ENCODE measurements around the gene PLVAP. TPM values are rescaled to one million over a fixed set of nuclear protein-coding genes. Genes with fewer than 3 reads are reported as not detected.

PLVAP gene
- total RNA-seq, 2 donors from 2014 or later: 48.3 to 83.7 TPM

DNA sequence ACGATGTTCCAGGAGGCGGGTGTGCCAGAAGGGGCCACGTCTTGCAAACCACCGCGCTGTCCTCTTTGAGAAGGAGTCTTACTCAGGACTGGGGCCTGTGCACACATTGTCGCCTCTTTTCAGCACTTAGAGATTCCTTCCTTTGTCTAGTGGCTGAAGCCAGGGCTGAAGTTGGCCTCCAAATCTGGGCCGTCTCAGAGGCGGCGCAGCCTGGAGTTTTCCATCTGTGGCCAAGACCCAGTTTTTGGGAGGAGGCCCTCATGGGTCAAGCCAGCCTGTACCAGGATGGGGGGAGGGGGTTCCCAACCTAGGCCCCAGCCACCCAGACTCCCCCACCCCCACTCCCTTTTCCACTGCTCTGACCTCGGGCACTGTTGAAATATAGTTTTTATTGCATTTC is 54.3 kb downstream of the PLVAP start:
- Histone ChIP-seq H3K4me3 (no peak overlapping the region), H3K9me3 (no peaks in the 10 kb centered on the region), H3K36me3 (peaks cover 25% of the 10 kb centered on the region), H3K4me1 (peaks cover 0 to 20% of the 10 kb centered on the region in 2 donors), H3K27ac (no peak overlapping the region), H3K27me3 (no peaks in the 10 kb centered on the region)
- TF ChIP-seq, protein P1, sequence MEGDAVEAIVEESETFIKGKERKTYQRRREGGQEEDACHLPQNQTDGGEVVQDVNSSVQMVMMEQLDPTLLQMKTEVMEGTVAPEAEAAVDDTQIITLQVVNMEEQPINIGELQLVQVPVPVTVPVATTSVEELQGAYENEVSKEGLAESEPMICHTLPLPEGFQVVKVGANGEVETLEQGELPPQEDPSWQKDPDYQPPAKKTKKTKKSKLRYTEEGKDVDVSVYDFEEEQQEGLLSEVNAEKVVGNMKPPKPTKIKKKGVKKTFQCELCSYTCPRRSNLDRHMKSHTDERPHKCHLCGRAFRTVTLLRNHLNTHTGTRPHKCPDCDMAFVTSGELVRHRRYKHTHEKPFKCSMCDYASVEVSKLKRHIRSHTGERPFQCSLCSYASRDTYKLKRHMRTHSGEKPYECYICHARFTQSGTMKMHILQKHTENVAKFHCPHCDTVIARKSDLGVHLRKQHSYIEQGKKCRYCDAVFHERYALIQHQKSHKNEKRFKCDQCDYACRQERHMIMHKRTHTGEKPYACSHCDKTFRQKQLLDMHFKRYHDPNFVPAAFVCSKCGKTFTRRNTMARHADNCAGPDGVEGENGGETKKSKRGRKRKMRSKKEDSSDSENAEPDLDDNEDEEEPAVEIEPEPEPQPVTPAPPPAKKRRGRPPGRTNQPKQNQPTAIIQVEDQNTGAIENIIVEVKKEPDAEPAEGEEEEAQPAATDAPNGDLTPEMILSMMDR (IDR thresholded peaks at IDR 0.05): no peak
- no peak for DNase-seq (ENCODE audit: low spot score)

DNA sequence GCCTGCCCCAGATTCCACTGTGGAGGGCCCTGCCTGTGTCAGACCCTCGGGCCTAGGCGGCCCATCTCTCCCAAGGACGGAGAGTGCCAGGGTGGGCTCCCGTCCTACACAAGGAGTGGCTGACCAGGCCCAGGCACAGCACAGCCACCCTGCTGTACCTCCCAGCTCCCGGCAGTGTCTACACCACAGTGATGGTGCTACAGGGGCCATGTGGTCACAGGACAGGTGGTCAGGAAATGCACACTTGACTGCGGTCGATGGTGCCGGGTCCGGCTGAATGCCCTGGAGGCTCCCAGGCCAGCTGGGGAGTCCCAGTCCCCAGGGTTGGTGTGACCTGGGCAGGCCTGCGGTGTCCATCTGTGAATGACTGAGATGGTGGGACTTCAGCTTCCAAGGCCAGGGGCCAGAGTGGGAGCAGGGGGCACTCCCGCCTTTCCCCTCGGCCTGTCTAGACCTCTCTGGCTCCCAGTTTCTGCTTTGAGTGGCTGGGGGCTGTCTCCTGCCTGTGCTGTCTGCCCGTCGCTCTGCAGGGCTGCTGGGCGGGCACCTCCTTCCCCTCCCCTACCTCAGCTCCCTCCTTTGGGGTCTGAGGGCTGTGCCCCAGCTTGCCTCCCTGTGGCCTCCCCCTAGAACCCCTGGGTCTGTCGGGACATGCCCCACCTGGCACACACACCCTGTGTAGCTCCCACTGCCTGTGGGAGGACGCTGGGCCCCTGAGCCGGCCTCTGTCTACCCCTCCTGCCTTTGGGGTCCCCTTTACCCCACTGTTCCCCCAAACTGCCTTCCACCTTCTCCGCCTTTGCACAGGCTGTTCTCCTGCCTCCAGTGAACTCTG is 55.3 kb downstream of the PLVAP start:
- Histone ChIP-seq H3K4me1 (peaks cover 0 to 20% of the 10 kb centered on the region in 2 donors), H3K9me3 (no peaks in the 10 kb centered on the region), H3K27me3 (no peaks in the 10 kb centered on the region), H3K27ac (no peak overlapping the region), H3K4me3 (no peak overlapping the region), H3K36me3 (peaks cover 25% of the 10 kb centered on the region)
- TF ChIP-seq, protein P1 (IDR thresholded peaks at IDR 0.05): no peak
- DNase-seq (ENCODE audit: low spot score): no peak

GRCh38 chr19:17320435-17320834 is 56.7 kb downstream of the PLVAP start:
- no peaks in the 10 kb centered on the region for H3K9me3 ChIP-seq
- no peaks in the 10 kb centered on the region for H3K27me3 ChIP-seq
- no peak overlapping the region for H3K27ac ChIP-seq
- peaks cover 0 to 14% of the 10 kb centered on the region in 2 donors for H3K4me1 ChIP-seq
- TF ChIP-seq, protein P1 (IDR thresholded peaks at IDR 0.05): no peak
- H3K4me3 ChIP-seq: no peak overlapping the region
- peaks cover 34% of the 10 kb centered on the region for H3K36me3 ChIP-seq
- no peak for DNase-seq (ENCODE audit: low spot score)

DNA sequence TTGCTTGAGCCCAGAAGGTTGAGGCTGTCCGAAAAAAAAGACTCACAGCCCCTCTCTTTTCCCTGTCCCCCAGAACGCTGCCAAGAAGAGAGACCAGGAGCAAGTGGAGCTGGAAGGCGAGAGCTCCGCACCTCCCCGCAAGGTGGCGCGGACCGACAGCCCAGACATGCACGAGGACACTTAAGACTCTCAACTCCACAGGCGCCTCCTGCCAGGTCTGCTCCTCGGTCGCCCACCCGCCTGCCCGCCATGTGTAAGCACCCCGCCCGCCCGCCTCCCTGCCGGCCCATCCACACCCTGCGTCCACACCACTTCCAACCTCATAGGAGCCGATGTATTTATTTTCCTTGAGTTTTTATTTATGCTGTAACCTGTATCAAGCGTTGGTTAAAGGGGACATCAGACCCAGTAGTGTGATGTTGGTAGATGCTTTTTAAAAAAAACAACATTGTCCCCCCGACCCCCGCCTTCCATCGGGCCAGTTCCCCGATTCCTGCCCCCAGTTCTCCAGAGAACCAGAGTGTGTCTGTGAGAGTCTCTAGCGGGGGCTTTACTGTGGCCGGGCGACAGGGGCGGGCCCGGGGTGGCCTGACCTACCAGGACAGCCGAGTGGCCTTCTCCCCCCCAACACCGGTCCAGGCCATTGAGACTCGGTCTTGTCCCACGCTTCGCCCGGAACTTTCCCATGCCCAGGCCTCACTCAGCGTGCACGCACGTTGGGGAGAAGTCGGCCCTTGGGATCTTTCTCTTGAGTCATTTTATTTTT is 57.5 kb downstream of the PLVAP start:
- no peaks in the 10 kb centered on the region for H3K9me3 ChIP-seq
- no peak overlapping the region for H3K27ac ChIP-seq
- H3K4me1 ChIP-seq: peaks cover 0 to 8% of the 10 kb centered on the region in 2 donors
- no peaks in the 10 kb centered on the region for H3K27me3 ChIP-seq
- TF ChIP-seq, protein P1 (IDR thresholded peaks at IDR 0.05): no peak
- no peak for DNase-seq (ENCODE audit: low spot score)
- no peak overlapping the region for H3K4me3 ChIP-seq
- H3K36me3 ChIP-seq: peaks cover 37% of the 10 kb centered on the region

- no peak for DNase-seq (ENCODE audit: low spot score)
- Histone ChIP-seq H3K9me3 (no peaks in the 10 kb centered on the region), H3K4me1 (peaks cover 0 to 8% of the 10 kb centered on the region in 2 donors), H3K27ac (no peak overlapping the region), H3K36me3 (peaks cover 44% of the 10 kb centered on the region), H3K4me3 (no peak overlapping the region), H3K27me3 (no peaks in the 10 kb centered on the region)
- TF ChIP-seq, protein P1 (IDR thresholded peaks at IDR 0.05): no peak
These were observed 58.2 kb downstream of the PLVAP start for GRCh38 chr19:17318966-17319365.
